Tibial artery (tissue), 4 donors: ENCODE data around the gene DIAPH1.

Experiments used
- DNase-seq, 2 donors: peaks; one replicate each; pipeline ENCODE4 v3.0.0-alpha.2; 2019
- H3K27ac ChIP-seq, 2 donors: fragments of 200-600 bp; sonication (generic) in 1 of 2; 1 replicate in 1 of 2; 2 replicates in 1 of 2; pipeline ENCODE4 v1.5.1; 2018 to 2019; ENCODE audit warnings: mild to moderate bottlenecking in 1 of 2
- H3K27me3 ChIP-seq, 2 donors: fragments of 200-600 bp; sonication (generic) in 1 of 2; one replicate each; pipeline versions ENCODE4 v1.5.1 to v1.6.0; 2016 to 2019
- H3K36me3 ChIP-seq, 3 donors: fragments of 200-600 bp; sonication (generic) in 2 of 3; one replicate each; pipeline ENCODE4 v1.5.1; 2016 to 2019; ENCODE audit warnings: mild to moderate bottlenecking in 2 of 3
- H3K4me1 ChIP-seq, 4 donors: fragments of 200-600 bp; sonication (generic) in 2 of 4; 1 replicate in 3 of 4; 2 replicates in 1 of 4; pipeline ENCODE4 v1.5.1; 2016 to 2019
- H3K4me3 ChIP-seq, 2 donors: fragments of 200-600 bp; sonication (generic) in 1 of 2; 1 replicate in 1 of 2; 2 replicates in 1 of 2; pipeline ENCODE4 v1.5.1; 2018 to 2019; ENCODE audit warnings: mild to moderate bottlenecking in 2 of 2
- H3K9me3 ChIP-seq, 3 donors: fragments of 200-600 bp; sonication (generic) in 1 of 3; one replicate each; pipeline ENCODE4 v1.5.1; 2016 to 2019
- intact Hi-C: fragments of 100-400 bp; cut with DNase I; formaldehyde crosslinking; loops from one replicate; pipeline ENCODE4 v1.15.0; 2023; ENCODE audit warnings: low total_unique reads
- TF ChIP-seq, protein P1 (sequence below), 2 experiments: fragments of 200-600 bp in 1 of 2; fragments of 450-650 bp in 1 of 2; IDR thresholded peaks; one replicate each; pipeline ENCODE4 v1.5.1; 2017 to 2019; ENCODE audit warnings: antibody characterized with exemption in 2 of 2, mild to moderate bottlenecking in 1 of 2, moderate library complexity in 1 of 2

DIAPH1 gene

DNA sequence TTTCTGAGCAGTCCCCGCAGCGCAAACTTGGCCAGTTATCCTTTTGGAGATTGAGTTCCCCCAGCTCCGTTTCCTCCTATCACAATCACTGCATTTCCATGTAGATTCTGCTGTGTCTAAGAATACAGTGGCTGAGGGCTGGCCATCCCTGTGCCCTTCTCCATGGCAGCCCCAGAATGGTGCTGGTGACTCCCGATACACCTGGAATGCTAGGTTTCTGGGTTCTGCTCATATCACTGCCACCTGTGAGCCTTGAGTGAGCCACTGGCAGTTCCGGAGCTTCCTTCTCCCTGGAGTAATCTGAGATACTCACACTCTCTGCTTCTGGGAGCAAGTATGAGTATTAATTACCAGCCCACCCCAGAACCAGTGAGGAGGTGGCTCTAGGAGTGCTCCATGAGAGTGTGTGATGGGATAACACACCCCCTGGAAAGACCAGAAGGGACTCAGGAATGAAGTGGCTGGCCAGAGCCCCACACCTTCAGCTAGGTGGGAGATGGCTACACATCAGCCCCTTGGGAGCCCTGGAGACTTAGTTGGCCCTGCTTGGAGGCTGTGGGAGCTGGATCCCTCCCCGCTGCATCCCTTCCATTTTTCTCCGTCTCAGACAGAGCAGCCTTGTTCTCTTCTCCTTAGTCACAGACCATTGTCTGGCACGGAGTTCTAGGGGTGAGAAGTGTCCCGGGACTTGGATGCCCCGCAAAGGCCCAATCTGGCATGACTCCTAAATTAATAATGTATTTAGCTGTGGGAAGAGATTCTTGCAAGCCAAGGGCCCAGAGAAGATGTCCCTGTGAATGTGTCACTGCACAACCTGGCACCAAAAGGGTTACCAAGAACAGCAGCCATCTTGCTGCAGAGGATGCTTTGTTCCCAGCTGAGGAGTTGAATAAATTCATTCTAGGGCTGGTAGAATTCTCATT lies 125.0 kb downstream of the DIAPH1 start:
- DNase-seq: no peak
- Histone ChIP-seq H3K27me3 (no peaks in the 10 kb centered on the region), H3K4me1 (peaks cover 0 to 34% (median 24%) of the 10 kb centered on the region in 4 donors), H3K9me3 (no peaks in the 10 kb centered on the region), H3K36me3 (peaks cover 0 to 48% (median 38%) of the 10 kb centered on the region in 3 donors), H3K4me3 (no peak overlapping the region), H3K27ac (peak overlapping the region; percentile 11 to 36)
- TF ChIP-seq, protein P1, sequence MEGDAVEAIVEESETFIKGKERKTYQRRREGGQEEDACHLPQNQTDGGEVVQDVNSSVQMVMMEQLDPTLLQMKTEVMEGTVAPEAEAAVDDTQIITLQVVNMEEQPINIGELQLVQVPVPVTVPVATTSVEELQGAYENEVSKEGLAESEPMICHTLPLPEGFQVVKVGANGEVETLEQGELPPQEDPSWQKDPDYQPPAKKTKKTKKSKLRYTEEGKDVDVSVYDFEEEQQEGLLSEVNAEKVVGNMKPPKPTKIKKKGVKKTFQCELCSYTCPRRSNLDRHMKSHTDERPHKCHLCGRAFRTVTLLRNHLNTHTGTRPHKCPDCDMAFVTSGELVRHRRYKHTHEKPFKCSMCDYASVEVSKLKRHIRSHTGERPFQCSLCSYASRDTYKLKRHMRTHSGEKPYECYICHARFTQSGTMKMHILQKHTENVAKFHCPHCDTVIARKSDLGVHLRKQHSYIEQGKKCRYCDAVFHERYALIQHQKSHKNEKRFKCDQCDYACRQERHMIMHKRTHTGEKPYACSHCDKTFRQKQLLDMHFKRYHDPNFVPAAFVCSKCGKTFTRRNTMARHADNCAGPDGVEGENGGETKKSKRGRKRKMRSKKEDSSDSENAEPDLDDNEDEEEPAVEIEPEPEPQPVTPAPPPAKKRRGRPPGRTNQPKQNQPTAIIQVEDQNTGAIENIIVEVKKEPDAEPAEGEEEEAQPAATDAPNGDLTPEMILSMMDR (IDR thresholded peaks at IDR 0.05): no peak
- intact Hi-C loops: no loop called here

- TF ChIP-seq, protein P1 (IDR thresholded peaks at IDR 0.05): no peak
- intact Hi-C loops: no loop called here
- no peak for DNase-seq
These were observed 126.5 kb downstream of the DIAPH1 start for GRCh38 chr5:141492168-141492885.

DNA sequence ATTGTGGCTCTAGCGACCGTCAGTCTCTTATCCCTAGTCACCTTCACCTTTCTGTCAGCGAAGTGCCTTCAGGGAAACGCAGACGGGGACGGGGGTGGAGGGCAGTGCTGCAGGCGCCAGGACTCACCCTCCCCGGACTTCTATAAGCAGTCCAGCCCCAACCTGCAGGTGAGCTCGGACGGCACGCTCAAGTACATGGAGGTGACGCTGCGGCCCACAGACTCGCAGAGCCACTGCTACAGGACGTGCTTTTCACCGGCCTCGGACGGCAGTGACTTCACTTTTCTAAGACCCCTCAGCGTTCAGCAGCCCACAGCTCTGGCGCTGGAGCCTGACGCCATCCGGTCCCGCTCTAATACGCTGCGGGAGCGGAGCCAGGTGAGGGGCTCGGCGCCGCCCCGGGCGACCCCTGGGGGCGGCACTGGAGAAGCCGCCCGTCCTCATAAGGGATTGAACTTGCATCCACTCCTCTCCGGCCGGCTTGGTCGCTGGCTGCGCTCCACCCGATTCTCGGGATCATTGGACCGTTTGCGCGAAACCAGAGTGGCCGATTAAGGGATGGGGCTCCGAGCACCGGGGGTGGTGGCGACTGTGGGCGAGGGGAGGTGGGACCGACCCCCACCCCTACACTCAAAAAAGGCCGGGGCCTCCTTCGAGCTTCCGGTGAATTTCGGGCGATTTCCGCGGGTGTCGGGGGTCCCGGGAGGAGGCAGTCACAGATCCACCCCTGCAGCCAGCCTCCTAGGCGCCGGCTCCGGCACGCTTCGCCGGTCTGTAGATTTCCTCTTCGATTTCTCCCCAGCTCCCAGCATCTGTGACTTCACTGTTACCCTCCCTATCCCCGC lies 127.3 kb downstream of the DIAPH1 start:
- intact Hi-C loops: no loop called here
- H3K9me3 ChIP-seq: no peaks in the 10 kb centered on the region

More at GRCh38 chr5:141492168-141492885, 126.5 kb downstream of the DIAPH1 start:
- Histone ChIP-seq H3K4me1 (peaks cover 0 to 34% (median 24%) of the 10 kb centered on the region in 4 donors), H3K27me3 (no peaks in the 10 kb centered on the region), H3K4me3 (no peak overlapping the region), H3K9me3 (no peaks in the 10 kb centered on the region), H3K27ac (no peak overlapping the region), H3K36me3 (peaks cover 0 to 43% (median 29%) of the 10 kb centered on the region in 3 donors)

GRCh38 chr5:141490771-141491170 lies 128.0 kb downstream of the DIAPH1 start:
- H3K27me3 ChIP-seq: no peaks in the 10 kb centered on the region
- TF ChIP-seq, protein P1 (IDR thresholded peaks at IDR 0.05): no peak
- H3K4me3 ChIP-seq: no peak overlapping the region
- peaks cover 0 to 36% (median 25%) of the 10 kb centered on the region in 4 donors for H3K4me1 ChIP-seq
- no peak for DNase-seq
- no peak overlapping the region for H3K27ac ChIP-seq
- intact Hi-C loops: no loop called here
- H3K36me3 ChIP-seq: peaks cover 0 to 37% (median 29%) of the 10 kb centered on the region in 3 donors
- no peaks in the 10 kb centered on the region for H3K9me3 ChIP-seq

More for the DNA sequence above, 127.3 kb downstream of the DIAPH1 start:
- Histone ChIP-seq H3K36me3 (peaks cover 0 to 37% (median 29%) of the 10 kb centered on the region in 3 donors), H3K27me3 (no peaks in the 10 kb centered on the region), H3K4me1 (peaks cover 0 to 34% (median 24%) of the 10 kb centered on the region in 4 donors), H3K4me3 (no peak overlapping the region), H3K27ac (no peak overlapping the region)
- TF ChIP-seq, protein P1 (IDR thresholded peaks at IDR 0.05): no peak
- DNase-seq: no peak

DNA sequence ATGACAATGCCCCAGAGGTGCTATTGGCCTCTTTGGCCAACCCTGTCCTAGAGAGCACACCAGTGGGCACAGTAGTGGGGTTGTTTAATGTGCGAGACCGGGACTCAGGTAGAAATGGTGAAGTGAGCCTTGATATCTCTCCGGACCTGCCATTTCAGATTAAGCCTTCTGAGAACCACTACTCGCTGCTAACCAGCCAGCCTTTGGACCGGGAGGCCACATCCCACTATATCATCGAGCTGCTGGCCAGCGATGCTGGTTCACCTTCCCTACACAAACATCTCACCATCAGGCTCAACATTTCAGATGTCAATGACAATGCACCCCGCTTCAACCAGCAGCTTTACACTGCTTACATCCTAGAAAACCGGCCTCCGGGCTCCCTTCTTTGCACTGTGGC lies 128.5 kb downstream of the DIAPH1 start:
- Histone ChIP-seq H3K27me3 (no peaks in the 10 kb centered on the region), H3K36me3 (peaks cover 0 to 37% (median 29%) of the 10 kb centered on the region in 3 donors), H3K27ac (no peak overlapping the region), H3K4me1 (peaks cover 0 to 40% (median 26%) of the 10 kb centered on the region in 4 donors), H3K4me3 (no peak overlapping the region), H3K9me3 (no peaks in the 10 kb centered on the region)
- TF ChIP-seq, protein P1 (IDR thresholded peaks at IDR 0.05): no peak
- no peak for DNase-seq
- intact Hi-C loops: no loop called here
